Spinal cord (tissue), 10 donors: ENCODE results near the gene BCHE. TPM values are rescaled to one million over a fixed set of nuclear protein-coding genes. Genes with fewer than 3 reads are reported as not detected.

Source experiments
- DNase-seq, 6 donors: peaks; one replicate each; pipeline versions ENCODE4 v3.0.0 to v3.0.0-alpha.2; 2013 to 2015; ENCODE audit warnings: low spot score in 6 of 6, low read depth in 4 of 6
- H3K27ac ChIP-seq: one replicate; pipeline ENCODE4 v1.5.1; 2013; ENCODE audit warnings: low read depth, low read length, control low read depth
- H3K27me3 ChIP-seq: one replicate; pipeline ENCODE4 v1.6.1; 2013; ENCODE audit warnings: low read length; ENCODE audit not compliant: control insufficient read depth, insufficient read depth
- H3K36me3 ChIP-seq: one replicate; pipeline ENCODE4 v1.6.1; 2013; ENCODE audit warnings: low read length; ENCODE audit not compliant: control insufficient read depth, insufficient read depth
- H3K4me1 ChIP-seq: one replicate; pipeline ENCODE4 v1.6.1; 2013; ENCODE audit warnings: low read length; ENCODE audit not compliant: control insufficient read depth, insufficient read depth
- H3K4me3 ChIP-seq: one replicate; pipeline ENCODE4 v1.5.1; 2013; ENCODE audit warnings: low read depth, low read length, control low read depth
- H3K9me3 ChIP-seq: one replicate; pipeline ENCODE4 v1.6.1; 2013; ENCODE audit warnings: low read length; ENCODE audit not compliant: control insufficient read depth, insufficient read depth
- WGBS: methylation state at CpG from one replicate; pipeline ENCODE4 v1.1.5; 2013; ENCODE audit warnings: missing lambda C conversion rate; ENCODE audit not compliant: insufficient coverage; 5-methylcytosine and 5-hydroxymethylcytosine counted together
- polyA plus RNA-seq, 2 donors: library from polyadenylated mRNA; unstranded; fragments of 120-200 nt; gene quantifications; one replicate each; pipeline ENCODE4 v1.2.1, GENCODE V29; 2013; ENCODE audit not compliant: insufficient read length in 2 of 2
- total RNA-seq, 2 donors: library from RNA; depleted of rRNA in 1 of 2; stranded (reverse); fragments of 120-200 nt in 1 of 2; fragments of >200 nt in 1 of 2; gene quantifications; one replicate each; pipeline versions ENCODE4 v1.2.3 to v1.2.4, GENCODE V29; 2013 to 2014
- donor health status: healthy.

BCHE gene
- total and polyA plus RNA-seq, 4 donors = 32.1 to 58.8 (median 38.5) TPM

GRCh38 chr3:165746874-165747273 is 90.3 kb downstream of the BCHE start:
- Histone ChIP-seq H3K27me3 (no peaks in the 10 kb centered on the region), H3K4me3 (no peak overlapping the region), H3K27ac (no peak overlapping the region), H3K36me3 (no peaks in the 10 kb centered on the region), H3K4me1 (no peaks in the 10 kb centered on the region), H3K9me3 (no peaks in the 10 kb centered on the region)
- no peak for DNase-seq
- WGBS = no CpG with 5 or more reads among the region's 2 CpGs

GRCh38 chr3:165744025-165744424 is 93.2 kb downstream of the BCHE start:
- Histone ChIP-seq H3K4me3 (no peak overlapping the region), H3K27ac (no peak overlapping the region), H3K36me3 (no peaks in the 10 kb centered on the region), H3K9me3 (no peaks in the 10 kb centered on the region), H3K4me1 (no peaks in the 10 kb centered on the region), H3K27me3 (no peaks in the 10 kb centered on the region)
- DNase-seq = no peak
- 100% methylated on average over 1 of the region's 3 CpGs for WGBS

- peak in 2 of 6 donors; percentile 3 to 41 for DNase-seq
- Histone ChIP-seq H3K9me3 (no peaks in the 10 kb centered on the region), H3K4me1 (no peaks in the 10 kb centered on the region), H3K27ac (no peak overlapping the region), H3K27me3 (no peaks in the 10 kb centered on the region), H3K36me3 (no peaks in the 10 kb centered on the region), H3K4me3 (no peak overlapping the region)
These were observed 94.9 kb downstream of the BCHE start for GRCh38 chr3:165742351-165742750.

- no peaks in the 10 kb centered on the region for H3K9me3 ChIP-seq
- 100% methylated on average over 4 of the region's 4 CpGs for WGBS
These were observed 107.5 kb downstream of the BCHE start for GRCh38 chr3:165729756-165730155.

GRCh38 chr3:165728924-165729323 is 108.3 kb downstream of the BCHE start:
- no peaks in the 10 kb centered on the region for H3K27me3 ChIP-seq
- H3K4me1 ChIP-seq = no peaks in the 10 kb centered on the region
- no peak overlapping the region for H3K4me3 ChIP-seq
- 92% methylated on average over 5 of the region's 5 CpGs for WGBS
- H3K36me3 ChIP-seq = no peaks in the 10 kb centered on the region
- H3K9me3 ChIP-seq = no peaks in the 10 kb centered on the region
- DNase-seq = no peak
- no peak overlapping the region for H3K27ac ChIP-seq

More at GRCh38 chr3:165729756-165730155, 107.5 kb downstream of the BCHE start:
- Histone ChIP-seq H3K36me3 (no peaks in the 10 kb centered on the region), H3K4me3 (no peak overlapping the region), H3K27ac (no peak overlapping the region), H3K4me1 (no peaks in the 10 kb centered on the region), H3K27me3 (no peaks in the 10 kb centered on the region)
- DNase-seq = no peak

- no peaks in the 10 kb centered on the region for H3K9me3 ChIP-seq
- H3K27me3 ChIP-seq = no peaks in the 10 kb centered on the region
- no peaks in the 10 kb centered on the region for H3K36me3 ChIP-seq
- no peak overlapping the region for H3K27ac ChIP-seq
- no peaks in the 10 kb centered on the region for H3K4me1 ChIP-seq
- DNase-seq = no peak
- no CpG with 5 or more reads among the region's 2 CpGs for WGBS
- H3K4me3 ChIP-seq = no peak overlapping the region
These were observed 111.9 kb downstream of the BCHE start for GRCh38 chr3:165725296-165725695.
